ENCODE data around the gene COMMD10. TPM values are rescaled to one million over a fixed set of nuclear protein-coding genes. Genes with fewer than 3 reads are reported as not detected.

COMMD10 gene
- 10 to 100 TPM; 14.4 to 31.4 (median 23.1) TPM for total RNA-seq

- peak; percentile 85 to 96 (median 94) for ATAC-seq (replicated peaks in 6 of 8)
- WGBS, 10 experiments = 0 to 5% (median 0%) methylated on average over 2 to 29 of the region's 65 CpGs; no CpG with 5 or more reads in 3 of the 10 experiments
- Histone ChIP-seq H3K4me1 (replicated peaks in 1 of 2) (peaks cover 11 to 12% of the 10 kb centered on the region in 2 donors), H3K27ac (peak within 1 kb of the TSS; percentile 60 to 86), H3K4me3 (peak within 1 kb of the TSS; percentile 50 to 94 (median 76))
- in situ Hi-C loops (cut with MboI; ENCODE audit: low pct_unique_long_range_greater_than_20kb in 2 of 9, low sequenced_read_pairs in 9 of 9, unreplicated experiment in 9 of 9) = no loop called here
Measured at GRCh38 chr5:116084871-116085715, at the start of gene COMMD10. TSS of gene COMMD10 (plus strand) at chr5:116085025.

- in situ Hi-C loops (cut with MboI; ENCODE audit: low pct_unique_long_range_greater_than_20kb in 2 of 9, low sequenced_read_pairs in 9 of 9, unreplicated experiment in 9 of 9) = no loop called here
- peaks cover 0 to 7% of the 10 kb centered on the region in 2 donors for H3K4me1 ChIP-seq (replicated peaks in 1 of 2)
Measured at GRCh38 chr5:116035123-116035522, 49.7 kb upstream of the COMMD10 start.

GRCh38 chr5:116037236-116037822, 47.5 kb upstream of the COMMD10 start:
- WGBS, 10 experiments = 0 to 71% (median 57%) methylated on average over 1 to 3 of the region's 3 CpGs; no CpG with 5 or more reads in 3 of the 10 experiments
- Histone ChIP-seq H3K27ac (no peak overlapping the region), H3K4me1 (replicated peaks in 1 of 2) (peaks cover 0 to under 1% of the 10 kb centered on the region in 2 donors), H3K4me3 (no peak overlapping the region)
- in situ Hi-C loops (cut with MboI; ENCODE audit: low pct_unique_long_range_greater_than_20kb in 2 of 9, low sequenced_read_pairs in 9 of 9, unreplicated experiment in 9 of 9) = no loop called here
- ATAC-seq (replicated peaks in 6 of 8) = no peak

More at GRCh38 chr5:116035123-116035522, 49.7 kb upstream of the COMMD10 start:
- 49 to 100% (median 90%) methylated on average over 1 to 5 of the region's 5 CpGs; no CpG with 5 or more reads in 1 of the 10 experiments for WGBS, 10 experiments
- Histone ChIP-seq H3K27ac (no peak overlapping the region), H3K4me3 (no peak overlapping the region)
- no peak for ATAC-seq (replicated peaks in 6 of 8)

DNA sequence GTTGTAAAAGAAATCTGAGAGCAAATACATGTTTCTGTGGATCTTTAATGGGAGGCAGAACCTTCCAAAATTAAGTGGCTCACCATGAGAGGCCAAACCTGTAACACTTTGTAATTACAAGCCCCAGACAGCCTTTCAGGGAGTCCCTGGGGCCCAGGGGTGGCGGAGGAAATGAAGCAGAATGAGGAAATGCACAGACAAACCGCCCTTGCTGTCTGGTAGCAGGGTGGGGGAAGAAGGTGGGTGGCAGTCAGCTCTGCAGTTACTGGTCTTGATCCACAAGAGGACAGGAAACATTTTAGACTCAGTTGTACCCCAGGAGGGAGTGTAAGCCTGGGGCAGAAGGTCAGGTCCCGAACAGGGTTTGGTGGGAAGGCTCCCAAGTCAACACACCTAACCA, 46.0 kb upstream of the COMMD10 start:
- no peak overlapping the region for H3K4me3 ChIP-seq
- WGBS, 10 experiments = 50 to 96% (median 80%) methylated on average over 1 to 3 of the region's 3 CpGs; no CpG with 5 or more reads in 5 of the 10 experiments
- in situ Hi-C loops (cut with MboI; ENCODE audit: low pct_unique_long_range_greater_than_20kb in 2 of 9, low sequenced_read_pairs in 9 of 9, unreplicated experiment in 9 of 9) = no loop called here
- H3K4me1 ChIP-seq (replicated peaks in 1 of 2) = no peaks in the 10 kb centered on the region
- H3K27ac ChIP-seq = no peak overlapping the region
- ATAC-seq (replicated peaks in 6 of 8) = peak in 1 of 8 experiments; percentile 20

- in situ Hi-C loops (cut with MboI; ENCODE audit: low pct_unique_long_range_greater_than_20kb in 2 of 9, low sequenced_read_pairs in 9 of 9, unreplicated experiment in 9 of 9) = no loop called here
- no peak for ATAC-seq (replicated peaks in 6 of 8)
- Histone ChIP-seq H3K27ac (no peak overlapping the region), H3K4me1 (replicated peaks in 1 of 2) (no peaks in the 10 kb centered on the region), H3K4me3 (no peak overlapping the region)
Measured at GRCh38 chr5:116042375-116042774, 42.5 kb upstream of the COMMD10 start.

GRCh38 chr5:116044073-116044472, 40.8 kb upstream of the COMMD10 start:
- WGBS, 10 experiments = 27 to 93% (median 85%) methylated on average over 1 to 3 of the region's 3 CpGs

DNA sequence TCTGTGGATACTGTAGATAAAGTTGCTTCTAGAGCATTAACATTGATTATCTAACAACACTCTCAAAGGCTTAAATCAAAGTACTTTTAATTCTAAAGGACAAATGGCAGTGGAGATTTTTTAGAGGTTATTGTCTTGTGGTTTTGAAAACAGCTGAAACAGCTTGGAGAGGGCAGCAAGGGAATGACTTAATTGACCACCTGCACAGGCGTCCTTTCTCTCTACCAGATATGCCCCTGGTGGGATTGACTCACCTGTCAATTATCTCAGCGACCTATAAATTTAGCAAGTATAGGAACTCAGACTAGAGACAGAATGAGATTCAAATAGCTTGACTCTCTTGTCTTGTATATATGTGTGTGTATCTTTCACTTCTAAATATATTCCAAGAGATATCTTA, 39.0 kb upstream of the COMMD10 start:
- WGBS, 10 experiments = 40 to 94% (median 66%) methylated on average over 1 to 2 of the region's 2 CpGs; no CpG with 5 or more reads in 4 of the 10 experiments
- Histone ChIP-seq H3K4me3 (no peak overlapping the region), H3K27ac (no peak overlapping the region), H3K4me1 (replicated peaks in 1 of 2) (no peaks in the 10 kb centered on the region)
- in situ Hi-C loops (cut with MboI; ENCODE audit: low pct_unique_long_range_greater_than_20kb in 2 of 9, low sequenced_read_pairs in 9 of 9, unreplicated experiment in 9 of 9) = no loop called here
- ATAC-seq (replicated peaks in 6 of 8) = no peak

More at GRCh38 chr5:116044073-116044472, 40.8 kb upstream of the COMMD10 start:
- no peak for ATAC-seq (replicated peaks in 6 of 8)
- Histone ChIP-seq H3K27ac (no peak overlapping the region), H3K4me1 (replicated peaks in 1 of 2) (no peaks in the 10 kb centered on the region), H3K4me3 (no peak overlapping the region)
- in situ Hi-C loops (cut with MboI; ENCODE audit: low pct_unique_long_range_greater_than_20kb in 2 of 9, low sequenced_read_pairs in 9 of 9, unreplicated experiment in 9 of 9) = no loop called here

GRCh38 chr5:116046261-116046660, 38.6 kb upstream of the COMMD10 start:
- Histone ChIP-seq H3K4me3 (no peak overlapping the region), H3K27ac (no peak overlapping the region), H3K4me1 (replicated peaks in 1 of 2) (no peaks in the 10 kb centered on the region)
- in situ Hi-C loops (cut with MboI; ENCODE audit: low pct_unique_long_range_greater_than_20kb in 2 of 9, low sequenced_read_pairs in 9 of 9, unreplicated experiment in 9 of 9) = no loop called here
- 60 to 90% (median 81%) methylated on average over 1 to 3 of the region's 3 CpGs; no CpG with 5 or more reads in 4 of the 10 experiments for whole genome bisulfite sequencing, 10 experiments
- no peak for ATAC-seq (replicated peaks in 6 of 8)

DNA sequence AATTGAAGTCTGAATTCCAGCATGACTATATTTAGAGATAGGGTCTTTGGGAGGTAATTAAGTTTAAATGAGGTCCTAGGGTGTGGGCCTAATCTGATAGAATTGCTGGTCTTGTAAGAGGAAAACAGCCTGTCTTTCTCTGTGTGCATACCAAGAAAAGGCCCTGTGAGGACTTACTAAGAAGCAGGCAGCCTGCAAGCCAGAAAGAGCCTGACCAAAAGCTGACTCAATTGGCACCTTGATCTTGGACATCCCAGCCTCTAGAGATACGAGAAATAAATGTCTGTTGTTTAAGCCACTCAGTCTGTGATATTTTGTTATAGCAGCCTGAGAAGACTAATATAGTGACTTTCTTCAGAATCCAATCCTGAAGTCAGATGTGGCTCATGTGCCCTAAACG, 38.0 kb upstream of the COMMD10 start:
- in situ Hi-C loops (cut with MboI; ENCODE audit: low pct_unique_long_range_greater_than_20kb in 2 of 9, low sequenced_read_pairs in 9 of 9, unreplicated experiment in 9 of 9) = no loop called here
- H3K27ac ChIP-seq = no peak overlapping the region
- 0 to 100% (median 82%) methylated on average over 1 to 2 of the region's 2 CpGs; no CpG with 5 or more reads in 2 of the 10 experiments for WGBS, 10 experiments
- ATAC-seq (replicated peaks in 6 of 8) = no peak
- H3K4me3 ChIP-seq = no peak overlapping the region
- H3K4me1 ChIP-seq (replicated peaks in 1 of 2) = no peaks in the 10 kb centered on the region

GRCh38 chr5:116058346-116058936, 26.4 kb upstream of the COMMD10 start:
- H3K27ac ChIP-seq = no peak overlapping the region
- no peak for ATAC-seq (replicated peaks in 6 of 8)
- in situ Hi-C loops (cut with MboI; ENCODE audit: low pct_unique_long_range_greater_than_20kb in 2 of 9, low sequenced_read_pairs in 9 of 9, unreplicated experiment in 9 of 9) = loop anchor here in 6 of 9 experiments (25.0 kb wide), 3 partner anchors 171 to 746 kb away; no protein-coding TSS in a partner anchor
- H3K4me3 ChIP-seq = no peak overlapping the region
- WGBS, 10 experiments = 47 to 100% (median 79%) methylated on average over 2 to 13 of the region's 13 CpGs
- no peaks in the 10 kb centered on the region for H3K4me1 ChIP-seq (replicated peaks in 1 of 2)

DNA sequence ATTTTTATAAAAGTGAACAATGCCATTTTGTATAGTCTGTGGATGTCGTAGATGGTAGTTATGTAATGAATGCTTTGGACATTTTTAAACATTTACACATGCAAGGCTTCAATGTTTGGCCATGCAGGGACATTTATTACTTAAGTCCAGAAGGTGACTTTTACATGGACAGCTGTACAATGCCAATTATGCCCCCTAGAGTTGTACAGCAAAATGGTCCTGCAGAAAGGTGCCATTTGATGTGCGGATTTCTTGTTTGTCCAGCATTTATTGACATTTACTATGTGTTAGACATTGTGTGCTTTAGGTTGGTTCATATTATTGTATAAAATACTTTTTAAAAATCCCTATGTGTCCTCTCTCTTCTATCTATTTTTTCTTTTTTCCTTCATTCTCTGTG, 22.5 kb upstream of the COMMD10 start:
- in situ Hi-C loops (cut with MboI; ENCODE audit: low pct_unique_long_range_greater_than_20kb in 2 of 9, low sequenced_read_pairs in 9 of 9, unreplicated experiment in 9 of 9) = loop anchor here in 6 of 9 experiments (25.0 kb wide), 3 partner anchors 175 to 750 kb away; no protein-coding TSS in a partner anchor

DNA sequence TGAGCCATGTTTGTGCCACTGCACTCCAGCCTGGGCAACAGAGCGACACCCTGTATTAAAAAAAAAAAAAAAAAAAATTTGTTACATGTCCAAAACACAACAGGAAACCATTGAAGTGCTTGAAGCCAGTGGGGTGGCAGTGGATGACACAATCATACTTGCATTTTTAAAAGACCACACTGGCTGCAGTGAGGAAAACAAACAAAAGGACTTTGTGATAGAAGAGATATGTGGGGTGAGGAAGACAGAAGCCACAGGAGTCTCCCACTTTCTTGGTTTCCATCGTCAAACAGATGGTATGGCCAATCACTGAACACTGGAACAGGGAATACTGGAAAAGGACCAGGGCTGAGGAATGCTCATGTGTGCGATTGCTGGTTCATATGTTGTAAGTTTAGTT, 20.9 kb upstream of the COMMD10 start:
- Histone ChIP-seq H3K4me3 (no peak overlapping the region), H3K4me1 (replicated peaks in 1 of 2) (no peaks in the 10 kb centered on the region), H3K27ac (no peak overlapping the region)
- ATAC-seq (replicated peaks in 6 of 8) = no peak
- WGBS, 10 experiments = 22 to 100% (median 80%) methylated on average over 1 to 3 of the region's 3 CpGs; no CpG with 5 or more reads in 3 of the 10 experiments
- in situ Hi-C loops (cut with MboI; ENCODE audit: low pct_unique_long_range_greater_than_20kb in 2 of 9, low sequenced_read_pairs in 9 of 9, unreplicated experiment in 9 of 9) = loop anchor here in 6 of 9 experiments (25.0 kb wide), 3 partner anchors 177 to 752 kb away; no protein-coding TSS in a partner anchor

More for the DNA sequence above, 22.5 kb upstream of the COMMD10 start:
- Histone ChIP-seq H3K27ac (no peak overlapping the region), H3K4me1 (replicated peaks in 1 of 2) (no peaks in the 10 kb centered on the region), H3K4me3 (no peak overlapping the region)
- no peak for ATAC-seq (replicated peaks in 6 of 8)
- WGBS, 10 experiments = 52 to 100% (median 100%) methylated on average over 1 to 2 of the region's 2 CpGs; no CpG with 5 or more reads in 2 of the 10 experiments
